Measurements from ENCODE around the gene INTS3.

DNA sequence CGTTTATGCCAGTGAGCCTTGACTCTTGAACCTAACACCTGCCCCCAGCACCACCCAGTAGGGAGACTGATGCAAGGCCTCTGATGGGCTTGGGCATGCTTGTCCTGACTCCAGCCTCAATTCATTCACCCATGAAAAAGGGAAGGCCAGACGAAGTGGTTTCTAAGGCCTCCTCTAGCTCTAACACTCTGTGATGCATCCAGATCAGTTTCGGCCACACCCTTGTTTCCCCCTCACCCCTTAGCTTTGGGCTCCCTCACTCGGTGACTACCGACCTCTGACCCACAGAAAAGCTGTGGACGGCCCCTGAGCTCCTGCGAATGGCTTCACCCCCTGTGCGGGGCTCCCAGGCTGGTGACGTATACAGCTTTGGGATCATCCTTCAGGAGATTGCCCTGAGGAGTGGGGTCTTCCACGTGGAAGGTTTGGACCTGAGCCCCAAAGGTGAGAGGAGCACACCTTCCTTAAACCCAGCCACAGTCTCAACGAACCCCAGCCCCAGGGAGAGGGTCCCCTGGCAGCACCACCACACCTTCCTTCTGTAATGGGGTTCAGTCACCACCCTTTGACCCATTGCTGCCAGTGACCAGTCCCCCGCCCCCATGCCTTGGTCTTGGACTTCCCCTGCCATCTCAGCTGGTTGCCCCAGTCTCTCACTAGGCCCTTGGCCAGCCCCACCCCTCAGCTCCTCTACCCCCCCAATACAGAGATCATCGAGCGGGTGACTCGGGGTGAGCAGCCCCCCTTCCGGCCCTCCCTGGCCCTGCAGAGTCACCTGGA is 40.3 kb upstream of the INTS3 start:
- TF ChIP-seq POLR2A (IDR thresholded peaks at IDR 0.05; ENCODE audit: low read depth, low read length) (no peak), SPI1 (IDR thresholded peaks at IDR 0.05; ENCODE audit: low read depth, low read length) (no peak), PAX5 (IDR thresholded peaks at IDR 0.05; ENCODE audit: insufficient read depth, low read length, severe bottlenecking) (no peak), TAF1 (IDR thresholded peaks at IDR 0.05; ENCODE audit: low read depth, low read length) (no peak), POLR2AphosphoS5 (IDR thresholded peaks at IDR 0.05; ENCODE audit: low read depth, low read length) (no peak), POU2F2 (IDR thresholded peaks at IDR 0.05; ENCODE audit: low read depth, low read length) (no peak)

Measured in GM12891 (cell line).